Measurements from ENCODE around the gene MGAT3.

DNA sequence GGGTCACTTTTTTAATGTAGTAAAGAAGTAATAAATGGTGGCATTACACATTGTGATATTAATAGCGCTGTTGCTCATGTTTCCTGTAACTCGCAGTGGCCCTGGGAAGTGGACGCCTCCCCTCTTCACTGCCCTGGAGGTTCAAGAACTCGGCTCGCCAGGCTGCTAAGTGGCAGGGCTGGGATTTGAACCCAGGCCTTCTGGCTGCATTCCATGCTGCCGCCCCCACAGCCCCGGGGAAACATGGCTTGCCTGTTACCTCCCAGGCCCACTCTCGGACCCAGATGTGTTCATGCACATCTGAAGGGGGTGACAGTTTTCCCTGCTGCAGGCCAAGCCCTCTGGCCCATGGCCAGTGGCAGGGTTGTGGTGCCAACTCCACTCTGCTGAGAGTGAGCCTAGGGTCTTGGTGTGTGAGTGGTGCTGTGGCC lies 25.0 kb upstream of the MGAT3 start:
- TF ChIP-seq, protein P1, sequence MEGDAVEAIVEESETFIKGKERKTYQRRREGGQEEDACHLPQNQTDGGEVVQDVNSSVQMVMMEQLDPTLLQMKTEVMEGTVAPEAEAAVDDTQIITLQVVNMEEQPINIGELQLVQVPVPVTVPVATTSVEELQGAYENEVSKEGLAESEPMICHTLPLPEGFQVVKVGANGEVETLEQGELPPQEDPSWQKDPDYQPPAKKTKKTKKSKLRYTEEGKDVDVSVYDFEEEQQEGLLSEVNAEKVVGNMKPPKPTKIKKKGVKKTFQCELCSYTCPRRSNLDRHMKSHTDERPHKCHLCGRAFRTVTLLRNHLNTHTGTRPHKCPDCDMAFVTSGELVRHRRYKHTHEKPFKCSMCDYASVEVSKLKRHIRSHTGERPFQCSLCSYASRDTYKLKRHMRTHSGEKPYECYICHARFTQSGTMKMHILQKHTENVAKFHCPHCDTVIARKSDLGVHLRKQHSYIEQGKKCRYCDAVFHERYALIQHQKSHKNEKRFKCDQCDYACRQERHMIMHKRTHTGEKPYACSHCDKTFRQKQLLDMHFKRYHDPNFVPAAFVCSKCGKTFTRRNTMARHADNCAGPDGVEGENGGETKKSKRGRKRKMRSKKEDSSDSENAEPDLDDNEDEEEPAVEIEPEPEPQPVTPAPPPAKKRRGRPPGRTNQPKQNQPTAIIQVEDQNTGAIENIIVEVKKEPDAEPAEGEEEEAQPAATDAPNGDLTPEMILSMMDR (conservative IDR thresholded peaks at IDR 0.05; ENCODE audit: low read length), result no peak
- no peak for TF ChIP-seq EZH2phosphoT487 (IDR thresholded peaks at IDR 0.05; ENCODE audit: borderline replicate concordance, low read depth, low read length)

Data from OCI-LY7 (cell line).